GM12878 (cell line): Measurements from ENCODE around the gene SNAPC4. TPM values are rescaled to one million over a fixed set of nuclear protein-coding genes. Genes with fewer than 3 reads are reported as not detected.

Experiments
- ATAC-seq: fragments of 200-7000 bp; cut with Tn5 transposase; 3 replicates; pipeline ENCODE4 v1.9.1; 2020; ENCODE audit warnings: mild to moderate bottlenecking, moderate library complexity
- BruUV-seq: library from RNA; stranded (reverse); fragments of 400-500 nt; replicated peaks from 2 replicates; lab custom pipeline; 2021; lab: Mats Ljungman, UMichigan
- CTCF ChIA-PET: fragments of 300-600 bp; sonication (Branson Sonifier 250); formaldehyde crosslinking; extraction: SDS; loops from one replicate; lab custom pipeline; 2021; ENCODE audit warnings: inconsistent platforms; lab: Yijun Ruan, JAX
- POLR2A ChIA-PET: fragments of 350-600 bp; formaldehyde crosslinking; extraction: SDS; loops from one replicate; lab custom pipeline; 2021; ENCODE audit warnings: inconsistent platforms; lab: Charles Lee
- RAD21 ChIA-PET: fragments of 300-600 bp; sonication (Branson Sonifier 250); formaldehyde crosslinking; loops from one replicate; lab custom pipeline; 2023; ENCODE audit warnings: antibody characterized with exemption; ENCODE audit not compliant: unreplicated experiment; lab: Charles Lee
- SMC1A ChIA-PET: fragments of 300-600 bp; sonication (Branson Sonifier 250); formaldehyde crosslinking; loops from one replicate; lab custom pipeline; 2023; ENCODE audit not compliant: unreplicated experiment, uncharacterized antibody; lab: Charles Lee
- DNase-seq: peaks from one replicate; pipeline ENCODE4 v3.0.0-alpha.2; 2011; ENCODE audit warnings: low read depth, low spot score
- FAIRE-seq: peaks from 3 replicates; lab custom pipeline; 2011; peaks lifted over from hg19 to GRCh38; lab: Jason Lieb, UNC
- H2AFZ ChIP-seq: 2 replicates; pipeline ENCODE4 v1.6.0; 2011; ENCODE audit warnings: low read depth, low read length, control low read depth; ENCODE audit not compliant: control insufficient read depth
- H3K27ac ChIP-seq: 2 replicates; pipeline ENCODE4 v1.5.1; 2011; ENCODE audit warnings: control low read depth; ENCODE audit not compliant: control insufficient read depth, insufficient read depth
- H3K27me3 ChIP-seq, 2 experiments: replicated peaks in 1 of 2; 2 replicates each; pipeline versions ENCODE4 v1.6.0 to v1.6.1; 2011; ENCODE audit warnings: low read length in 1 of 2; ENCODE audit not compliant: control insufficient read depth in 2 of 2, insufficient read depth in 2 of 2
- H3K36me3 ChIP-seq, 2 experiments: 2 replicates each; pipeline ENCODE4 v1.5.1; 2011; ENCODE audit warnings: low read length in 1 of 2; ENCODE audit not compliant: control insufficient read depth in 2 of 2, insufficient read depth in 2 of 2
- H3K4me1 ChIP-seq: 2 replicates; pipeline ENCODE4 v1.6.1; 2011; ENCODE audit warnings: mild to moderate bottlenecking, low read length, moderate library complexity, mixed read lengths; ENCODE audit not compliant: control insufficient read depth, insufficient read depth
- H3K4me2 ChIP-seq: 2 replicates; pipeline ENCODE4 v1.6.0; 2011; ENCODE audit warnings: control low read depth; ENCODE audit not compliant: control insufficient read depth, insufficient read depth
- H3K4me3 ChIP-seq: fragments of 200-600 bp; sonication (generic); 2 replicates; pipeline ENCODE4 v1.5.1; 2016
- H3K79me2 ChIP-seq: 2 replicates; pipeline ENCODE4 v1.6.0; 2011; ENCODE audit warnings: low read length; ENCODE audit not compliant: control insufficient read depth, insufficient read depth
- H3K9ac ChIP-seq: 2 replicates; pipeline ENCODE4 v1.8.0; 2011; ENCODE audit warnings: low read length, control low read depth, mixed read lengths; ENCODE audit not compliant: control insufficient read depth, insufficient read depth
- H3K9me3 ChIP-seq: replicated peaks from 3 replicates; pipeline ENCODE4 v1.5.1; 2011; ENCODE audit warnings: mild to moderate bottlenecking, low read length; ENCODE audit not compliant: control insufficient read depth, insufficient read depth
- H4K20me1 ChIP-seq: 2 replicates; pipeline ENCODE4 v1.6.0; 2011; ENCODE audit not compliant: control insufficient read depth, insufficient read depth
- FOXK2 ChIP-seq: fragments of 450-650 bp; IDR thresholded peaks from 2 replicates; pipeline ENCODE4 v1.6.1; 2017; ENCODE audit warnings: mild to moderate bottlenecking, moderate library complexity
- MTA2 ChIP-seq: fragments of 450-650 bp; IDR thresholded peaks from 2 replicates; pipeline ENCODE4 v1.6.1; 2016; ENCODE audit warnings: low read depth, mild to moderate bottlenecking, moderate library complexity
- POLR2A ChIP-seq: IDR thresholded peaks from 2 replicates; pipeline ENCODE4 v1.6.1; 2011; ENCODE audit warnings: low read depth, mild to moderate bottlenecking, low read length
- SREBF1 ChIP-seq: IDR thresholded peaks from 2 replicates; pipeline ENCODE4 v1.6.1; 2012; ENCODE audit warnings: mild to moderate bottlenecking, low read length
- SREBF2 ChIP-seq: IDR thresholded peaks from 2 replicates; pipeline ENCODE4 v1.6.1; 2012; ENCODE audit warnings: mild to moderate bottlenecking, low read length
- ZNF622 ChIP-seq: fragments of 450-650 bp; IDR thresholded peaks from 2 replicates; pipeline ENCODE4 v1.6.1; 2017; ENCODE audit warnings: mild to moderate bottlenecking, inconsistent platforms
- WGBS: methylation state at CpG from one replicate; pipeline ENCODE4 v1.1.6; 2016; ENCODE audit warnings: low lambda C conversion rate; ENCODE audit not compliant: insufficient replicate concordance, insufficient coverage; ENCODE audit errors: missing lambda C conversion rate; 5-methylcytosine and 5-hydroxymethylcytosine counted together
- in situ Hi-C: fragments of 300-500 bp; cut with MboI; formaldehyde crosslinking; loops from 9 replicates; pipeline ENCODE4 v1.14.3; 2018; ENCODE audit warnings: mixed read lengths
- intact Hi-C: fragments of 100-400 bp; cut with micrococcal nuclease; formaldehyde crosslinking; loops from one replicate; pipeline ENCODE4 v1.14.2; 2022; ENCODE audit not compliant: unreplicated experiment
- polyA plus RNA-seq, 11 experiments: library from polyadenylated mRNA; depleted of rRNA in 4 of 11; unstranded in 6 of 11; stranded (reverse) in 5 of 11; fragments of >200 nt; fragmentation: Nextera tagmentation in 4 of 11; fragmentation: Illumina TruSeq in 1 of 11; extraction: Ambion mirVana in 4 of 11; extraction: Trizol in 1 of 11; gene quantifications; 1 replicate in 1 of 11; 2 replicates in 10 of 11; pipeline versions ENCODE4 v1.2.1 to v1.2.3, GENCODE V29; 2011 to 2016; ENCODE audit warnings: inconsistent platforms in 2 of 11, missing spikeins in 2 of 11, low read depth in 1 of 11
- total RNA-seq, 4 experiments: library from RNA; depleted of rRNA in 3 of 4; stranded (reverse); fragments of >200 nt in 3 of 4; fragmentation: Illumina TruSeq in 1 of 4; extraction: Trizol in 1 of 4; gene quantifications; 2 replicates each; pipeline versions ENCODE4 v1.2.1 to v1.2.3, GENCODE V29; 2013 to 2021

SNAPC4 gene
- total and polyA plus RNA-seq, 10 of the 15 experiments (the other 5 are each of a cell fraction or from before 2014, with no cell fraction given) = 0.42 to 19.8 (median 7.0) TPM

DNA sequence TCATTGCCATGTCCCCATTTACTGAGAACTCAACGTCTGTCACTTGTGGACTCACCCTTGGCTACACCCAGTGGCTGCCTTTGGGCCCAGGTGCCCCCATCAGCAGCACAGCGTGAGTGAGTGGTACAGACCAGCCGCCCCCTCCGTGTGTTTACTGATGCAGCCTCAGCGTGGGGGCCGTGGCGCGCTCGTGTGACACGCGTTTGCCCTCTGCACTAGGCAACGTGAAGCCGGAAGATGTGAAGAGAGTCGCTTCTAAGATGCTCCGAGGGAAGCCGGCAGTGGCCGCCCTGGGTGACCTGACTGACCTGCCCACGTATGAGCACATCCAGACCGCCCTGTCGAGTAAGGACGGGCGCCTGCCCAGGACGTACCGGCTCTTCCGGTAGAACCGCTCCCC lies 22.9 kb upstream of the SNAPC4 start:
- FAIRE-seq (no peak), DNase-seq (no peak), ATAC-seq (no peak)
- ChIA-PET CTCF (no interaction called here), RAD21 (no interaction called here), SMC1A (no interaction called here), POLR2A (no interaction called here)
- H3K27ac ChIP-seq = no peak overlapping the region
- WGBS = over 99% methylated on average over 26 of the region's 26 CpGs
- no peak overlapping the region for H3K4me2 ChIP-seq
- H3K79me2 ChIP-seq = no peaks in the 10 kb centered on the region
- H4K20me1 ChIP-seq = no peaks in the 10 kb centered on the region
- TF ChIP-seq SREBF1 (no peak), MTA2 (no peak), SREBF2 (no peak)
- H3K27me3 ChIP-seq = no peaks in the 10 kb centered on the region
- no peak overlapping the region for H3K9ac ChIP-seq
- peaks cover 25 to 26% of the 10 kb centered on the region in 2 experiments; a peak in 3 of 4 replicates for H3K36me3 ChIP-seq
- H3K4me3 ChIP-seq = no peak overlapping the region
- BruUV-seq = no TSS peak
- H3K9me3 ChIP-seq = no peaks in the 10 kb centered on the region
- in situ Hi-C loops (no loop called here), intact Hi-C loops (no loop called here)
- H2AFZ ChIP-seq = no peak overlapping the region
- H3K4me1 ChIP-seq = no peaks in the 10 kb centered on the region

DNA sequence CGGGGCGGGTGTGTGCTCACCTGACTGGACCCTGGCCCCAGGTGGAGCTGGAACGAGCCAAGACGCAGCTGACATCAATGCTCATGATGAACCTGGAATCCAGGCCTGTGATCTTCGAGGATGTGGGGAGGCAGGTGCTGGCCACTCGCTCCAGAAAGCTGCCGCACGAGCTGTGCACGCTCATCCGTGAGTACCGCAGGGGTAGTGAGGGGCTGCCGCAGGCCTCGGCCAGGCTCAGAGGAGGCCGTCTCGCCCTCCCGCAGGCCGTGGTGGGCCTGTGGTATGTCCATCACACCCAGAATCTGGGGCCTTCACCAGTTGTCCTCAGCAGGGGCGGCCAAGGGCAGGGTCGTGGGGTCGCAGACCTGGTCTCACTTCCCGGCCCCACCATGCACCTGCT lies 21.8 kb upstream of the SNAPC4 start:
- DNase-seq (no peak), FAIRE-seq (no peak)
- Histone ChIP-seq H3K9me3 (no peaks in the 10 kb centered on the region), H3K27me3 (no peaks in the 10 kb centered on the region), H2AFZ (no peak overlapping the region), H3K36me3 (peaks cover 29 to 31% of the 10 kb centered on the region in 2 experiments; a peak in 3 of 4 replicates), H4K20me1 (no peaks in the 10 kb centered on the region), H3K79me2 (no peaks in the 10 kb centered on the region), H3K27ac (no peak overlapping the region), H3K9ac (no peak overlapping the region), H3K4me1 (no peaks in the 10 kb centered on the region), H3K4me3 (no peak overlapping the region)
- in situ Hi-C loops = no loop called here
- 98% methylated on average over 21 of the region's 21 CpGs for WGBS
- ChIA-PET POLR2A (no interaction called here), RAD21 (interaction anchor here (0.7 kb wide), 1 partner anchor 204 kb away, joined by 3 read pairs; no protein-coding TSS in a partner anchor), CTCF (no interaction called here), SMC1A (no interaction called here)
- intact Hi-C loops = no loop called here
- BruUV-seq = no TSS peak
- TF ChIP-seq POLR2A = peak; percentile 49; the same call in 1 of the 2 replicates
- no peak for TF ChIP-seq ZNF622
- TF ChIP-seq FOXK2 = no peak
- TF ChIP-seq, all 136 proteins: peak for 1
- H3K4me2 ChIP-seq = no peak overlapping the region
- no peak for ATAC-seq
